Skeletal muscle tissue (tissue), 4 donors: ENCODE measurements around the gene PTPN4. TPM values are rescaled to one million over a fixed set of nuclear protein-coding genes. Genes with fewer than 3 reads are reported as not detected.
A peak's percentile ranks its signal among the peaks of the same experiment; 100 is the strongest.

Experiments
- H3K27ac ChIP-seq: one replicate; pipeline ENCODE4 v1.7.0; 2013; ENCODE audit warnings: mild to moderate bottlenecking, low read depth, low read length, inconsistent platforms
- H3K27me3 ChIP-seq, 3 donors: one replicate each; pipeline ENCODE4 v1.7.0; 2013; ENCODE audit warnings: low read length in 3 of 3; ENCODE audit not compliant: control insufficient read depth in 3 of 3, insufficient read depth in 3 of 3
- H3K36me3 ChIP-seq, 3 donors: one replicate each; pipeline ENCODE4 v1.7.0; 2013; ENCODE audit warnings: low read length in 3 of 3; ENCODE audit not compliant: control insufficient read depth in 3 of 3, insufficient read depth in 3 of 3
- H3K4me1 ChIP-seq, 3 donors: one replicate each; pipeline ENCODE4 v1.7.0; 2013; ENCODE audit warnings: low read length in 3 of 3, mild to moderate bottlenecking in 3 of 3; ENCODE audit not compliant: control insufficient read depth in 3 of 3, insufficient read depth in 3 of 3
- H3K4me3 ChIP-seq, 3 donors: one replicate each; pipeline ENCODE4 v1.7.0; 2013; ENCODE audit warnings: low read length in 3 of 3
- H3K9ac ChIP-seq, 3 donors: one replicate each; pipeline ENCODE4 v1.7.0; 2013; ENCODE audit warnings: low read length in 3 of 3, mild to moderate bottlenecking in 3 of 3, moderate library complexity in 2 of 3, low read depth in 1 of 3
- H3K9me3 ChIP-seq, 3 donors: one replicate each; pipeline ENCODE4 v1.7.0; 2013; ENCODE audit warnings: low read length in 3 of 3; ENCODE audit not compliant: control insufficient read depth in 3 of 3
- total RNA-seq: library from RNA; depleted of rRNA; stranded (reverse); fragments of >200 nt; gene quantifications from one replicate; pipeline ENCODE4 v1.2.3, GENCODE V29; 2014
- donor health status: Osteomylitis.

PTPN4 gene
- total RNA-seq, 1 donor from 2014 or later, result 37.1 TPM

DNA sequence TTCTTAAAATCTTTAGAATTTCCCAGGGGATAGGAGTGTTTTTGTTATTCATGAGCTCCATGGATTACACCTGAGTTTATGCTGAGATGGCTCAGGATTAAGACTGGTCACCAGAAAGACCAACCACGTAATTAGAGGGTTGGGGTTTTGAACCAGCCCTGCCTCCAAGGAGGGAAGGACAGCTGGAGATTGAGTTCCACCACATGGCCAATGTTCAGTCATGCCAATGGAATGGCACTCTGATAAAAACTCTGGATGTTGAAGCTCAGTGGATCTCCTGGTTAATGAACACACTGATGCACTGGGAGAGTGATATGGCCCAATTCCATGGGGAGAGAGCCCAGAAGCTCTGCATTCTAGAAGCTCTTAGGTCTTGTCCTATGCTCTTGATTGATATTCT lies 38.7 kb upstream of the PTPN4 start:
- H3K9me3 ChIP-seq, result no peaks in the 10 kb centered on the region
- no peaks in the 10 kb centered on the region for H3K27me3 ChIP-seq
- peak overlapping the region in 1 of 3 donors; percentile 41 for H3K4me3 ChIP-seq
- no peaks in the 10 kb centered on the region for H3K36me3 ChIP-seq
- peaks cover 16 to 32% (median 23%) of the 10 kb centered on the region in 3 donors for H3K4me1 ChIP-seq
- H3K27ac ChIP-seq, result peak overlapping the region; percentile 71
- H3K9ac ChIP-seq, result no peak overlapping the region

DNA sequence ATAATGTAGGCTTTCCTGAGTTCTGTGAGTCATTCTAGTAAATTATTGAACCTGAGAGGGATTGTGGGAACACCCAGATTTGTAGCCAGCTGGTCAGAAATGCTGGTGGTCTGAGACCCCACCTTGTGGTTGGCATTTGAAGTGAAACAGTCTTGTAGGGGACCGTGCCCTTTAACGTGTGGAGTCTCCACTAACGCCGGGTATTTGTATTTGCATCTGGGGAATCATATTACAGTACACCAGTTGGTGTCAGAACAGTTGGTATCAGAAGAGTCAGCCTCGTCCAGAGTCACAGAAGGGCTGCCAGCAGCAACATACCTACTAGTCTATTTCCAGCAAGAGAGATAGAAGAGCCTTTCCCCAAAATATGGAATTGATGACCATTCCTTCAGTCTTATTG lies 38.3 kb upstream of the PTPN4 start:
- H3K4me1 ChIP-seq, result peaks cover 11 to 28% (median 19%) of the 10 kb centered on the region in 3 donors
- H3K9ac ChIP-seq, result no peak overlapping the region
- peak overlapping the region; percentile 71 for H3K27ac ChIP-seq
- H3K9me3 ChIP-seq, result no peaks in the 10 kb centered on the region
- no peaks in the 10 kb centered on the region for H3K27me3 ChIP-seq
- no peak overlapping the region for H3K4me3 ChIP-seq
- H3K36me3 ChIP-seq, result no peaks in the 10 kb centered on the region

DNA sequence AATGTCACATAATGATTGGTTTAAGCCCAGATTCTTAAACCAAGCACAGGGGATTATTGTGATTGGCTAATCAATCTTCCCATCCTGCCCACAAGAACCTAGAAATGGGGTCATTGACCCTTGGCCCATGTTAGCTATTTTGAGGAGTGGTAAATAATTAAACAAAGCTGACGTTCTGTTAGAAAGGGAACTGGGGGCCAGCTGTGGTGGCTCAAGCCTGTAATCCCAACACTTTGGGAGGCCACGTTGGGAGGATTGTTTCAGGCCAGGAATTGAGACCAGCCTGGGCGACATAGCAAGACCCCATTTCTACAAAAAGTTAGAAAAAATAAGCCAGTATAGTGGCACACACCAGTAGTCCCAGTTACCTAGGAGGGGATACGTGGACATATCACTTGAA lies 37.8 kb upstream of the PTPN4 start:
- no peaks in the 10 kb centered on the region for H3K27me3 ChIP-seq
- H3K27ac ChIP-seq, result peak overlapping the region; percentile 71
- H3K9me3 ChIP-seq, result no peaks in the 10 kb centered on the region
- H3K4me1 ChIP-seq, result peaks cover 10 to 28% (median 19%) of the 10 kb centered on the region in 3 donors
- no peak overlapping the region for H3K9ac ChIP-seq
- no peak overlapping the region for H3K4me3 ChIP-seq
- H3K36me3 ChIP-seq, result no peaks in the 10 kb centered on the region

DNA sequence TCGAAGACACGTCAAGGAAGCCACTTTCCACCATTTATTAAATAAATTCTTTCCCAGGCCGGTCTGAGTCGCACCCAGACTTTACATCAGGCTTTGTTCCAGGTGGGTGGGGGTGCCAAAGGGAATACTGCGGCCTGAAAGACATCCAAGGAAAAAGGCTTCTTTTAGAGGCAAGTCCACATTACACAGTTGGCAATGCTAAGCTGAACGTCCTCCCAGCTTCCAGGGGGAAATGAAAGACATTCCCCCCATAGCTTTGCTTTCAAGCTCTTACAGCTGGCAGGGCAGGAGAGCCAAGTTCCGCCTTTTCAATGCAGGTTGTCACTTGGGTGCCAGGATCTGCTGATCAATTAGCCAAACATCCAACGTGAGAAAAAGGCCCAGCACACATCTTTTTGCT lies 36.5 kb upstream of the PTPN4 start:
- Histone ChIP-seq H3K4me3 (no peak overlapping the region), H3K9ac (no peak overlapping the region), H3K9me3 (no peaks in the 10 kb centered on the region), H3K36me3 (no peaks in the 10 kb centered on the region), H3K4me1 (peaks cover 10 to 28% (median 19%) of the 10 kb centered on the region in 3 donors), H3K27me3 (no peaks in the 10 kb centered on the region), H3K27ac (no peak overlapping the region)

DNA sequence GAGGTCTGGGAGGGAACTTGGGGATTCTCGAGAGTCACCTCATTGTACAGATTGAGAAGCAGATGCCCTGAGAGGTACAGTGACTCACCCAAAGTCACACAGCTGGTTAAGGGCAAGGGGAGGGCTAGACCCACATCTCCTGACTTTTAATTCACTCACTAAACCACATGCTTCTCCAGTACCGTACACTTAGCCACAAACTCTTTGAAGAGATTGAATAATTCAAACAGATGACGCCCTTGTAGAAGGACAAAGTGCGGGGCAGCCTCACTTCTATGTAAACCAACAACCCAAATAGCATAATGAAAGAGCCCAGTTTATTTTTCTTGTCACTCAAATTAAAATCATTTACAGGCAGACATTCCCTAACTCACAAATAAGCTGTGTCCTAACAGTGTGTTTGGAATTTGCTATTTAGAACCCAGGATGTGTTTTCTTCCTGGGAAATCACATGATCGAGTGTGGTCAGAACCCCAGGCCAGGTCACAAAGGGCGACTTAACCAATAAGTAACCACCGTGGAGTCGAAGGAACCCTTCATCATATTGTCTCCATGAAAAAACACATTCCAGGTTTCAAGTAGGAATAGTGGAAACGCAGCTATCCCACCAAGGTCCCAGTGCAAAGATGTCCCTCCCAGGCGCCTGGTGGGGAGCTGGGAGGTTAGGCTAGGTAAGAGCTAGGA lies 35.8 kb upstream of the PTPN4 start:
- peaks cover 10 to 28% (median 19%) of the 10 kb centered on the region in 3 donors for H3K4me1 ChIP-seq
- H3K4me3 ChIP-seq, result no peak overlapping the region
- no peaks in the 10 kb centered on the region for H3K27me3 ChIP-seq
- H3K9me3 ChIP-seq, result no peaks in the 10 kb centered on the region
- no peak overlapping the region for H3K27ac ChIP-seq
- no peak overlapping the region for H3K9ac ChIP-seq
- no peaks in the 10 kb centered on the region for H3K36me3 ChIP-seq

DNA sequence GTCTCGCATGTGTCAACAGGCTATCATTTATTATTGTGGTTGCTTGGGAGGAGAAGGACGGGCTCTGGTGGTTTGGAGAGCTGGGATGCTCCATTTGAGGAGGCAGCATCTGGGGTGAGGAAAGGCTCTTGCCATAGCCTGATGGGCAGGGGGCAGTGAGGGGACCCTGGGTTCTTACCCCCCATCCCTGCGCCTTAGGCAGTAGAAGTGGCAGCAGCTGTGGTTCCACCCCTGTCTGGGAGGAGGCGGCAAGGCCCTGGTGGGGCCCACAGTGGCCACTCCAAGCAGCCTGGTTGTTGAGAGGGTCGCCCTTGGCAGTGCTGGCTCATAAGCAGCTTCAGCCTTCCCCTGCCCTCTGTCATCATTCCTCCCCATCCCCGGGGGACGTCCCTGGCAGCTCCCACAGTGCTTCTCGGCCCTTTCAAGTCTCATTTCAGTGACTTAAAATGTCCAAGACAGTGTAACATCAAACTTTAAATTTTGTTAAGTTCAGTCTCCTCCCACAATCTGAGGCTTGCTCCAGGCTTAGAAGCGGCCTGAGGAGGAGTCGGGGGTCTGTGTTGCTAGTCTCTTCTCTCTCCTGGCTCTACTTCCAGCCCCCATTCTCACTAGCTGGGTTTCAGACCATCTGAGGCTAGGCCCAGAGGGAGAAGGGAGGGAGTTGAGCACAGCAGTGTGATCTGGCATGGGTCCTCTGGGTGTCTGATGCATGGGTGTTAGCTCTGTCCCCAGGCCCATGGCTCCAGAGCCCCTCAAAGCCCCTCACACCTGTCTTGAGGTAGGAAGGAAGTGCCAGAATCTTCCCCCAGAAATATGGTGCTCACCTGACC lies 34.9 kb upstream of the PTPN4 start:
- no peak overlapping the region for H3K9ac ChIP-seq
- H3K4me1 ChIP-seq, result peaks cover 10 to 28% (median 19%) of the 10 kb centered on the region in 3 donors
- H3K27me3 ChIP-seq, result no peaks in the 10 kb centered on the region
- H3K36me3 ChIP-seq, result no peaks in the 10 kb centered on the region
- no peak overlapping the region for H3K27ac ChIP-seq
- no peaks in the 10 kb centered on the region for H3K9me3 ChIP-seq
- H3K4me3 ChIP-seq, result no peak overlapping the region

DNA sequence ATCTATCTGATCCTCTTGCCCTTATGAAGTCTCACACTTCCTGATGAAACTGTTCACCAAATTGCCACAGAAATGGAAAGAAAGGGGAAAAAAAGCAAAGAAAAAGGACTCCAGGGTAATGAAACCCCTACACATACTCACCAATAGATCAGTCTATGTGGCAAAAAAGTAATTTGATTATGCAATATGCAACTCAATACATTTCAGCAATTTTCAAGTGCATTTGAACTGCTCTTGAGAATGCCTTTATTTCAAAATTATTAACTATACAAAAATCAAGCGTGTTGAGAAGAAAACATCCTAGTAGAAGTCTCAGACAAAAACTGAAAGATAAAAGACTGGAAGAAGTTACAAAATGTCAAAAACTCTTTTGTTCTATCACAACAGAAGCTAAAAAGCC lies 32.2 kb upstream of the PTPN4 start:
- no peaks in the 10 kb centered on the region for H3K27me3 ChIP-seq
- no peaks in the 10 kb centered on the region for H3K36me3 ChIP-seq
- H3K9me3 ChIP-seq, result no peaks in the 10 kb centered on the region
- H3K27ac ChIP-seq, result no peak overlapping the region
- H3K4me1 ChIP-seq, result peaks cover 0 to 16% (median 6%) of the 10 kb centered on the region in 3 donors
- no peak overlapping the region for H3K4me3 ChIP-seq
- H3K9ac ChIP-seq, result no peak overlapping the region

DNA sequence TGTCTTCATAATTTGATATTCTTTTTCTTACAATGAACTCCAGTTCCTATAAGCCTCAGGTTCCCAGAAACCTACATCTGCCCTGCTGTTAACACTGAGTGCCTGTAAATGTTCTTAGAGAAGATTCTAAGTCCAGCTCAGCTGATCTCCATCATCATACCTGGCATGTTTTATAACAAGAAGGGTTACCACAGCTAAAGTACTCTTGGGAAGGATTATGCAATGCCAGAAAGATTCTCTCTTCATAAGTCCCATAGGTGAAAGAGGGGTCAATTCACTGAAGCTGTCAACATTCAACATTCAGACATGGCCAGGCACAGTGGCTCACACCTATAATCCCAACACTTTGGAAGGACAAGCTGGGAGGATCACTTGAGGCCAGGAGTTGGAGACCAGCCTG lies 31.3 kb upstream of the PTPN4 start:
- Histone ChIP-seq H3K27me3 (no peaks in the 10 kb centered on the region), H3K4me3 (no peak overlapping the region), H3K36me3 (no peaks in the 10 kb centered on the region), H3K27ac (no peak overlapping the region), H3K9ac (no peak overlapping the region), H3K4me1 (peaks cover 0 to 7% (median under 1%) of the 10 kb centered on the region in 3 donors), H3K9me3 (no peaks in the 10 kb centered on the region)

DNA sequence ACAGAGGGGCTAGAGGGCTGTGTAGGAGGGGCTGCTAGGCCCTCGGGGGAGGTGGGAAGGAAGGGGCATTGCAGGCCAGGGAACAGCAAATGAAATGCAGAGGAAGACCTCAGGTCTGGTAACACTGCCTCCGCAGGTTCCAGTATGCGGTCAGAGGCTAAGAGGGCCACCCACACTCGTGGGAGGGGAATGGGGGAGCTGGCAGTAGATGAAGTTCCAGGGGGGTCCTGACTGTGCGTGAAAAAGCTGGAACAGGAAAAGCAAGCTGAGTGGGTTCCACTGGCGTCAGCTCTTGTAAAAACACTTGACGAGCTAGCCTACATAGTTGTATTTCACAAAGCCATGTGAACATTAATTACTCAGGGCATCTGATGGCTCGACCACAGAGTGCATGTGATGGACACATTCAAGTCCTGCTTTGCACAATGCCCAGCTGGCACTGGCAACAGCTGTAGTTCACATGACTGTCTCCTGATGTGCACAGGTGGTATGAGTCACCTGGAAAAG lies 29.0 kb upstream of the PTPN4 start:
- Histone ChIP-seq H3K9me3 (no peaks in the 10 kb centered on the region), H3K27me3 (no peaks in the 10 kb centered on the region), H3K4me1 (peaks cover 22 to 23% (median 22%) of the 10 kb centered on the region in 3 donors), H3K9ac (no peak overlapping the region), H3K36me3 (no peaks in the 10 kb centered on the region), H3K27ac (no peak overlapping the region), H3K4me3 (no peak overlapping the region)

DNA sequence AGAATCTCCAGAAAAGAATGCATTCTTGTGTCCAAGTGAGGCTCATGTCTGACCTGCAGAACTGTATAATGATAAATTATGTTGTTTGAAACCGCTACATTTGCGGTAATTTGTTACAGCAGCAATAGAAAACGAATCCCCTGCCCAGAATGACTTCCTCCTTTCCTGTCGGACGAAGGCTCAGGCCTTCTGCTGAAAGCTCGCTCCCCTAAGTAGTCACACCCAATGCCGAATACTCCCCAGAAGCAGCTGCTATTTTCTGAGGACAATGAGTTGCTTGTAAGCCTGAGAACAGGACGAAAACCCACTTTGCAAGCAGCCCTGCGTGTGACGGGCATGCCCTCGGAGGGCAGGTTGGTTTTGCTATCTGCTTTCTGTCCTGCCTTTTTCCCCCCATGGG lies 27.7 kb upstream of the PTPN4 start:
- Histone ChIP-seq H3K27me3 (no peaks in the 10 kb centered on the region), H3K9me3 (no peaks in the 10 kb centered on the region), H3K4me3 (no peak overlapping the region), H3K9ac (no peak overlapping the region), H3K4me1 (peaks cover 23 to 30% (median 29%) of the 10 kb centered on the region in 3 donors), H3K27ac (no peak overlapping the region), H3K36me3 (no peaks in the 10 kb centered on the region)
